Activated naive CD8-positive, alpha-beta T cell treated with anti-CD3 and anti-CD28 coated beads, Interleukin-2, amount 50 U/mL, for 24 hours (primary cell): ENCODE measurements around the gene GPR37L1.
A peak's percentile ranks its signal among the peaks of the same experiment; 100 is the strongest.

Source experiments
- ATAC-seq: fragments of 150-1000 bp; cut with Tn5 transposase; one replicate; pipeline ENCODE4 v1.10.0; 2021
- DNase-seq: peaks from one replicate; pipeline ENCODE4 v3.0.0; 2021
- H3K27ac Mint-ChIP-seq: one replicate; pipeline ENCODE4 v1.8.0; 2021; ENCODE audit warnings: mild to moderate bottlenecking, mixed read lengths
- H3K27me3 Mint-ChIP-seq: one replicate; pipeline ENCODE4 v1.8.0; 2021; ENCODE audit warnings: mixed read lengths
- H3K36me3 Mint-ChIP-seq: one replicate; pipeline ENCODE4 v1.8.0; 2021; ENCODE audit warnings: low read depth, mixed read lengths
- H3K4me1 Mint-ChIP-seq: one replicate; pipeline ENCODE4 v1.8.0; 2021; ENCODE audit warnings: mixed read lengths
- H3K4me3 Mint-ChIP-seq: one replicate; pipeline ENCODE4 v1.8.0; 2021; ENCODE audit warnings: mild to moderate bottlenecking, moderate library complexity, mixed read lengths
- H3K9me3 Mint-ChIP-seq: one replicate; pipeline ENCODE4 v1.8.0; 2021; ENCODE audit warnings: mixed read lengths

Gene GPR37L1

GRCh38 chr1:202123336-202123813, 658 bp downstream of the GPR37L1 start:
- ATAC-seq, result no peak
- Mint-ChIP-seq H3K36me3 (no peaks in the 10 kb centered on the region), H3K4me3 (no peak overlapping the region), H3K9me3 (no peaks in the 10 kb centered on the region), H3K27me3 (peaks cover 11% of the 10 kb centered on the region), H3K4me1 (no peaks in the 10 kb centered on the region), H3K27ac (no peak overlapping the region)
- no peak for DNase-seq

DNA sequence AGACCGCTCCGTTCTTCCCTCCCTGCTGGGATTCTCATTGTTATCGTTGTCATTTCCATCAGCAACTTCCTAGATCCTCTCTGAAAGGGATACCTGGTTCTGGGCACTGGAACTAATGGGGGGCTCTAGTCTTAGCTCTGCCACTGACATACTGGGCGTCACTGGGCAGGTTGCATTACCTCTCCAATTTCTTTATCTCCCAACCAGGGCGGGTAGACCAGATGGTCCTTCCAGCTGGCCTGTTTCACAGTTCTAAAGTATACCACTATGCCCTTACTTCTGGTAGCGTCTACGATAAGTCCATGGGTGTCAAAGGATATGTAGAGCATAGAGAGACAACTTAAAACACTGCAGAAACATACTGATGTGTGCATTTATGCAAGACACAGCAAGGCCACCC, 1.4 kb downstream of the GPR37L1 start:
- no peak overlapping the region for H3K4me3 Mint-ChIP-seq
- peaks cover 11% of the 10 kb centered on the region for H3K27me3 Mint-ChIP-seq
- DNase-seq (no peak), ATAC-seq (no peak)
- no peaks in the 10 kb centered on the region for H3K4me1 Mint-ChIP-seq
- no peak overlapping the region for H3K27ac Mint-ChIP-seq
- H3K9me3 Mint-ChIP-seq, result no peaks in the 10 kb centered on the region
- H3K36me3 Mint-ChIP-seq, result no peaks in the 10 kb centered on the region

GRCh38 chr1:202125611-202126010, 2.9 kb downstream of the GPR37L1 start:
- Mint-ChIP-seq H3K4me3 (no peak overlapping the region), H3K36me3 (no peaks in the 10 kb centered on the region), H3K4me1 (no peaks in the 10 kb centered on the region), H3K27ac (no peak overlapping the region), H3K27me3 (peaks cover 11% of the 10 kb centered on the region), H3K9me3 (no peaks in the 10 kb centered on the region)
- no peak for ATAC-seq
- no peak for DNase-seq

GRCh38 chr1:202126426-202126825, 3.7 kb downstream of the GPR37L1 start:
- peaks cover 8% of the 10 kb centered on the region for H3K27me3 Mint-ChIP-seq
- H3K4me1 Mint-ChIP-seq, result no peaks in the 10 kb centered on the region
- H3K36me3 Mint-ChIP-seq, result no peaks in the 10 kb centered on the region
- DNase-seq, result no peak
- ATAC-seq, result no peak
- H3K27ac Mint-ChIP-seq, result no peak overlapping the region
- no peaks in the 10 kb centered on the region for H3K9me3 Mint-ChIP-seq
- no peak overlapping the region for H3K4me3 Mint-ChIP-seq

DNA sequence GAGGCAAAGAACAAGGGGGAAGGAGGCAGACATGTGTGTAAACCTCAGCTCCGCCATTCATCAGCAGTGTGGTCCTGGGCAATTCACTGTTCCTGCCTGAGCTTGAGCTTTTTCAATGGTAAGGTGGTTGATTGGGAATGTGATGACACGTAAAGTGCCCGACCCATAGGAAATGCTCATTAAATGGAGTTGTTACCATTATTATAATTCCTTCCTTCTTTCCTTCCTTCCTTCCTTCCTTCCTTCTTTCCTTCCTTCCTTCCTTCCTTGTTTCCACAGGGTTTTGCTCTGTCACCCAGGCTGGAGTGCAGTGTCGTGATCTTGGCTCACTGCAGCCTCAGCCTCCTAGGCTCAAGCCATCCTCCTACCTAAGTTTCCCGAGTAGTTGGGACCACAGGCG, 4.3 kb downstream of the GPR37L1 start:
- H3K4me1 Mint-ChIP-seq, result no peaks in the 10 kb centered on the region
- DNase-seq (no peak), ATAC-seq (no peak)
- H3K27ac Mint-ChIP-seq, result no peak overlapping the region
- no peak overlapping the region for H3K4me3 Mint-ChIP-seq
- no peaks in the 10 kb centered on the region for H3K9me3 Mint-ChIP-seq
- H3K27me3 Mint-ChIP-seq, result peaks cover 8% of the 10 kb centered on the region
- no peaks in the 10 kb centered on the region for H3K36me3 Mint-ChIP-seq

DNA sequence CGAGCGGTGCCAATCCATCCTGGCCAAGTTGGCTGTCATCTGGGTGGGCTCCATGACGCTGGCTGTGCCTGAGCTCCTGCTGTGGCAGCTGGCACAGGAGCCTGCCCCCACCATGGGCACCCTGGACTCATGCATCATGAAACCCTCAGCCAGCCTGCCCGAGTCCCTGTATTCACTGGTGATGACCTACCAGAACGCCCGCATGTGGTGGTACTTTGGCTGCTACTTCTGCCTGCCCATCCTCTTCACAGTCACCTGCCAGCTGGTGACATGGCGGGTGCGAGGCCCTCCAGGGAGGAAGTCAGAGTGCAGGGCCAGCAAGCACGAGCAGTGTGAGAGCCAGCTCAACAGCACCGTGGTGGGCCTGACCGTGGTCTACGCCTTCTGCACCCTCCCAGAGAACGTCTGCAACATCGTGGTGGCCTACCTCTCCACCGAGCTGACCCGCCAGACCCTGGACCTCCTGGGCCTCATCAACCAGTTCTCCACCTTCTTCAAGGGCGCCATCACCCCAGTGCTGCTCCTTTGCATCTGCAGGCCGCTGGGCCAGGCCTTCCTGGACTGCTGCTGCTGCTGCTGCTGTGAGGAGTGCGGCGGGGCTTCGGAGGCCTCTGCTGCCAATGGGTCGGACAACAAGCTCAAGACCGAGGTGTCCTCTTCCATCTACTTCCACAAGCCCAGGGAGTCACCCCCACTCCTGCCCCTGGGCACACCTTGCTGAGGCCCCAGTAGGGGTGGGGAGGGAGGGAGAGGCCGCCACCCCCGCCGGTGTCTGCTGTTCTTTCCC, 5.3 kb downstream of the GPR37L1 start:
- peaks cover 8% of the 10 kb centered on the region for H3K27me3 Mint-ChIP-seq
- ATAC-seq (no peak), DNase-seq (no peak)
- H3K36me3 Mint-ChIP-seq, result no peaks in the 10 kb centered on the region
- H3K27ac Mint-ChIP-seq, result no peak overlapping the region
- no peaks in the 10 kb centered on the region for H3K4me1 Mint-ChIP-seq
- H3K4me3 Mint-ChIP-seq, result no peak overlapping the region
- H3K9me3 Mint-ChIP-seq, result no peaks in the 10 kb centered on the region

DNA sequence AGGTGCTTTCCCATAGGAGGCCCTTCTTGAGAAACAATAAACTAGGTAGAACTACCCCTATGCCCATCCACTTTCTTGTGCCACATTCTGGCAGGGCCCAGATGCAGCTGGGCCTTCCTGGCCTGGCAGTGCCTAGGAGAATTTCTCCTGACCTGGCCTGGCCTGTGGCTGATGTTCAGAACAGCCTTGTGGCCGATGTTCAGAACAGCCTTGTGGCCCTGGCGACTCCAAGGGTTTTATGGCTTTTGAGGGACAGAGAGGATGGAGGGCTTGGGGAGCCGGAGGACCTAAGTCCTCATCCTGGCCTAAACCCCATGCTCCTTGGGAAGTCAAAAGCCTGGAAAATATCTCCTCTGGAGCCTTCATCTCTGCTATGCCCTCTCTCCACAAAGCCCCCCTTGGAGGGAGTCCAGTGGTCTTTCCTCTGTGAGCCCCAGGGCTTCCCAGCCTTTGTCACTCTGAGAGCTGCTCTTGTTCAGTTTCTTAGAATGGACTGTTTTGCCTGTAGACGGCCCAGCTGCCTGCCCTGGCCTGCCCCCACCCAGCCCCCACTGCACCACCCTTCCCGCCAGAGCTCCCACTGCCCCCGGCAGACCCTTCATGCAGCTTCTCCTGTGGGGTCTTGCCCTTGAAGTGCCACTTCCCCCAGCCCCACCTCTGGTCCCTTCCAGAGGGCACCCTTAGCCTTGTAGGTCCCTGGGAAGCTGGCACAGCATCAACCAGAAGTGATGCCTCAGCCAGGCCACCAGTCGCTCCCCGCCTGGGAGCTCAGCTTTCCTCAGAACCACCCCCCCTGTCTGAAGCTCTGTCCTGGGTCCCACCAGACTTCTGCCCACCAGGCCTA, 7.0 kb downstream of the GPR37L1 start:
- Mint-ChIP-seq H3K36me3 (no peaks in the 10 kb centered on the region), H3K4me1 (no peaks in the 10 kb centered on the region), H3K27ac (no peak overlapping the region), H3K4me3 (no peak overlapping the region), H3K9me3 (no peaks in the 10 kb centered on the region), H3K27me3 (peaks cover 5% of the 10 kb centered on the region)
- DNase-seq, result no peak
- ATAC-seq, result peak; percentile 13

DNA sequence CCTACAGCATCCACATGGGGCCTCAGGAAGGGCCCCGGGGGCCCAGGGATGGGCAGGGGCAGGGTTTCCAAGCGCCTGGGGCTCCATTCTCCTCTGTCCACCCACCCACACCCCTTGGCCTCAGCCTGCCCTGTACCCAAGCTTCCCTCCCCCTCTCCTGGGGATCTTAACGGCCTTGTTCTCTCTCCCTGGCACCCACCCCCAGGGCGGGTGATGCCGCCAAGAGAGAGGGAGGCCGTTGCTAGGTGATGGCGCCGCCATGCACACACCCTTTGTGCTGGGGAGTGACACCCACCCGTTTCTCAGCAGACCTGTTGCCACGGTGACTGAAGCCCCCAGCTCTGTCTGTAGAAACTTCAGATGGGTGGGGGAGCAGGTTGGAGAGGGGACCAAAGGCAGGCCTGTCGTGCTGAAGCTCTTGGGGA, 7.6 kb downstream of the GPR37L1 start:
- Mint-ChIP-seq H3K36me3 (no peaks in the 10 kb centered on the region), H3K4me3 (no peak overlapping the region), H3K27me3 (peaks cover 5% of the 10 kb centered on the region), H3K9me3 (no peaks in the 10 kb centered on the region), H3K27ac (no peak overlapping the region), H3K4me1 (no peaks in the 10 kb centered on the region)
- DNase-seq (no peak), ATAC-seq (no peak)

- DNase-seq (no peak), ATAC-seq (no peak)
- Mint-ChIP-seq H3K27ac (no peak overlapping the region), H3K4me3 (no peak overlapping the region), H3K4me1 (no peaks in the 10 kb centered on the region), H3K36me3 (no peaks in the 10 kb centered on the region), H3K9me3 (no peaks in the 10 kb centered on the region), H3K27me3 (no peaks in the 10 kb centered on the region)
These were observed 8.3 kb downstream of the GPR37L1 start for GRCh38 chr1:202130816-202131522.

DNA sequence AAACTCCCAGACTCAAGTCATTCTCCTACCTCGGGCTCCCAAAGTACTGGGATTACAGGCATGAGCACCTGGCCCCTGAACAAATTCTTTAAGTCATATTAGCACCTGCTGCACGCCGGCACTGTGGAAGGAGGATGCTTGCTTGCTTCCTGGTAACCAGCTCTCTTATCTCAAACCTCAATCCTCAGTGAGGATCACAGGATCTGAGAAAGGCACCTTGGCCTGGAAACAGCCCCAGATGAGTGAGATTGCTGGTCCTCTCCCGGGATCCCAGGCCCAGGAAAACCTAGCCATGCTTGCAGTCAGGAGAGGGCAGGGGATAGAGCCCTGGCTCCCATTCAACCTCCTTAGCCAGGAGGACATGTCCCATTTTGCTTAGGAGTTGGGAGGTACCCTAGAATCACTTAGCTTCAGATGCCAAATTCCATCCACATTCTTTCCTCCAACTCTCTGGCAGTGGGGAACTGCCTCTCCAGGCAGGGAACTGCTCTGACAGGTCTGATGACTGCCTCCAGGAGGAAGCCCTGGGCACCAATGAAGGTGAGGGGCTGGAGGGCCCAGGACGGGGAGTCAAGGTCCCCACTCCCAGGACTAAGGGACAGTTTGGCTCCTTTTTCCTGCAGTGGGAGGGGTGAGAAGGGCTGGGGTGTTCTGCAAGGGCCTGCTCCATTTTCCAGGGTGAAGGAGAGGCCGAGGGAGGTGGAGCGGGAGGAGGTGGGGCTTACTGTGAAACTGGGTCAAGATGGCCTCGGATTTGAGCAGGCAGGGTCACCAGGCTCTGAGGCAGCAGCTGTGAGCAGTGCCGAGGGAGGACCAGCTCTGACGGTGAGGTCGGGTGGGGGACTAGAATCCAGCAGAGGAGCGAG, 9.5 kb downstream of the GPR37L1 start:
- no peak overlapping the region for H3K4me3 Mint-ChIP-seq
- H3K27me3 Mint-ChIP-seq, result no peaks in the 10 kb centered on the region
- no peak overlapping the region for H3K27ac Mint-ChIP-seq
- no peaks in the 10 kb centered on the region for H3K4me1 Mint-ChIP-seq
- no peaks in the 10 kb centered on the region for H3K9me3 Mint-ChIP-seq
- DNase-seq (no peak), ATAC-seq (no peak)
- no peaks in the 10 kb centered on the region for H3K36me3 Mint-ChIP-seq

DNA sequence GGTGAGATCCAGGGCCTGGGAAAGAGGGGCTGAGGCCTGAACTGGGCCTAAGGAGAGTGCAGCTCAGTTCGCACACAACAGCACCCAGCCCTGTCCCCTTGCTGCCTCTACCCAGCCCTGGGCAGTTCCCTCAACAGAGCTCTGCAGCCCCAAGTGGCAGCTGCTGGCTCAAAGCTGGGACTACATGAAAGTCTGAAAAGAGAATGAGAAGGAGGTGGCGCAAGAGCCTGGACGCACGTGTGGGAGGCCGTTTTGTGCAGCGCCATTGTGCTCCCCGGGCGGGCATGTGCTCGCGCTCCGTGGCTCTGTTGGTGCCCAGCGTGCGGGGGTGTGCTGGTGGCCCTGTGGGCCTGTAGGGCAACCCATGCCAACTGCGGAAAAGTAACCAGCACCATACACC, 10.3 kb downstream of the GPR37L1 start:
- Mint-ChIP-seq H3K36me3 (no peaks in the 10 kb centered on the region), H3K4me1 (no peaks in the 10 kb centered on the region), H3K9me3 (no peaks in the 10 kb centered on the region), H3K27me3 (no peaks in the 10 kb centered on the region), H3K27ac (no peak overlapping the region), H3K4me3 (no peak overlapping the region)
- DNase-seq (no peak), ATAC-seq (no peak)

- no peak overlapping the region for H3K4me3 Mint-ChIP-seq
These were observed 10.8 kb downstream of the GPR37L1 start for GRCh38 chr1:202133496-202133895.

DNA sequence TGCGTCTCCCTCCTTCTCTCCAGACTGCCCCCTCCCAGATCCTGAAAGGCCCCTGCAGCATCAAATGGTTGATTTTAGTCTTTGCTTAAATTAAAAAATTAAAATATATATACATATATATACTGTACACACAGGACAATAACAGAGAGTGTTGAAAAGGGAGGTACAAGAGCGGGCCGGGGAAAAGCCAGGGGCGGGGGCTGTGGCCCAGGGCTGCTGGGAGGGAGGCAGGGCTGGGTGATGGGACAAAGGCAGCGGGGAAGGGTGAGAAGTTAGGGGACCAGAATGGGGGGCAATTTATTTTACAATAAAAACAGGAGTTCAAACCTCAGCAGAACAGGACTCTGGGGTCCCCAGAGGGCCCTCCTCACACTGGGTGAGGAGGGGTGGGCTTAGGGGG, 11.3 kb downstream of the GPR37L1 start:
- ATAC-seq, result no peak
- Mint-ChIP-seq H3K27me3 (no peaks in the 10 kb centered on the region), H3K36me3 (no peaks in the 10 kb centered on the region), H3K4me1 (peaks cover 4% of the 10 kb centered on the region), H3K4me3 (no peak overlapping the region), H3K27ac (no peak overlapping the region), H3K9me3 (no peaks in the 10 kb centered on the region)
- DNase-seq, result no peak

More at GRCh38 chr1:202133496-202133895, 10.8 kb downstream of the GPR37L1 start:
- Mint-ChIP-seq H3K36me3 (no peaks in the 10 kb centered on the region), H3K4me1 (peaks cover 2% of the 10 kb centered on the region), H3K27ac (no peak overlapping the region), H3K27me3 (no peaks in the 10 kb centered on the region), H3K9me3 (no peaks in the 10 kb centered on the region)
- DNase-seq, result no peak
- no peak for ATAC-seq

DNA sequence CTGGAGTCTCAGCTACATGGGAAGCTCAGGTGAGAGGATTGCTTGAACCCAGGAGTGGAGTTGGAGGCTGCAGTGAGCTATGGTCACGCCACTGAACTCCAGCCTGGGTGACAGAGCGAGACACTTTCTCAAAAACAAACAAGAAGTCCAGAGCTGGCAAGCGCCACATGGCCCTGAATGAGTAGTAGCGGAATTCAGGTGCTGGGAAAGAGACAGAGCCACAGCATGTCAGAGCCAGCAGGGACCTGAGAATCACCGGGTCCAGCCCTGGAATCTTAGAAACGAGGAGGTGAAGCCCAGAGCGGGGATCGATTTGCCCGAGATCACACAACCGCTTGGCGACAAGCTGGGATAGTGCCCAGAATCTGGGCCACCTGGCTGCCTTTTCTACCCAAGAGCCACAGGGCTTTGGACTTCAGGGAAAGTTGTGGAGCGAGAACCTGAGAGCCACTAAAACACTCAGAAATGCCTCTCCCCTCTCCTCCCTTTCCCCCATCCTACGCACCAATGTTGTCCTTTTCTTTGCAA, 12.0 kb downstream of the GPR37L1 start:
- peaks cover 4% of the 10 kb centered on the region for H3K4me1 Mint-ChIP-seq
- ATAC-seq (no peak), DNase-seq (no peak)
- no peaks in the 10 kb centered on the region for H3K36me3 Mint-ChIP-seq
- no peaks in the 10 kb centered on the region for H3K9me3 Mint-ChIP-seq
- H3K4me3 Mint-ChIP-seq, result no peak overlapping the region
- H3K27me3 Mint-ChIP-seq, result no peaks in the 10 kb centered on the region
- H3K27ac Mint-ChIP-seq, result no peak overlapping the region
